OCI-LY1 (cell line): Measurements from ENCODE around the gene MAPKBP1.

Experiments used
- CTCF ChIP-seq: fragments of 200-600 bp; sonication (generic), shearing (Covaris generic); IDR thresholded peaks from 2 replicates; pipeline ENCODE4 v1.5.1; 2017; ENCODE audit warnings: mild to moderate bottlenecking, antibody characterized with exemption, low read length, moderate library complexity, mixed read lengths
- EZH2 ChIP-seq: fragments of 200-600 bp; sonication (generic), shearing (Covaris generic); IDR thresholded peaks from 2 replicates; pipeline ENCODE4 v1.8.0; 2017; ENCODE audit warnings: borderline replicate concordance, mixed run types, mild to moderate bottlenecking, antibody characterized with exemption, low read length, moderate library complexity, mixed read lengths

GRCh38 chr15:41734079-41734478 lies 40.2 kb upstream of the MAPKBP1 start:
- TF ChIP-seq CTCF (no peak), EZH2 (no peak)
